Heart left ventricle (tissue), 11 donors: ENCODE measurements around the gene PCDHA10. TPM values are rescaled to one million over a fixed set of nuclear protein-coding genes. Genes with fewer than 3 reads are reported as not detected.

Experiments used
- polyA plus RNA-seq, 2 donors: library from polyadenylated mRNA; stranded (reverse); fragments of 200-250 nt; gene quantifications; one replicate each; pipeline ENCODE4 v1.2.3, GENCODE V29; 2013
- total RNA-seq, 9 donors: library from RNA; depleted of rRNA in 2 of 9; stranded (reverse); fragments of >200 nt in 2 of 9; fragmentation: NEBNext Ultra II Directional in 3 of 9; extraction: Animal tissue kit (Norgen Biotek cat#: 25700) in 3 of 9; gene quantifications; one replicate each; pipeline versions ENCODE4 v1.1.0 to v1.2.4, GENCODE V29; 2016 to 2023
- donor health status: ischemic (EF 13 %, LVEDD 7.1; RV severe dilation, severe dysfunction).
- donor health status: healthy with polysubstance abuse.
- donor health status: DM: no; HTN: yes; CAD: no.
- donor health status: DM: no; HTN: no; CAD: no.
- donor health status: ischemic (EF 25% LVEDD 5.7; RV mildly dilated, moderate dysfunction).
- donor health status: healthy.
- donor health status: DM: yes; HTN: yes; CAD: no.
- donor health status: PGD.
- donor health status: nonischemic (EF 23%, LVEDD 6.1; RV moderate dilation, normal function).

PCDHA10 gene
- total and polyA plus RNA-seq, 11 donors, result under 0.01 to 0.41 (median 0.15) TPM; not detected in 2

Other genes with a start within 250 kb of the PCDHA10 start
- 100 to 1,000 TPM in 2 of 9 donors, 10 to 100 TPM in 7; 16.6 to 220 (median 26.7) TPM for gene CD14, start 222.7 kb upstream of the PCDHA10 start, total RNA-seq
- 10 to 100 TPM in 1 of 2 donors, 1 to 10 TPM in 1; 9.9 to 20.3 TPM for gene CD14, start 222.7 kb upstream of the PCDHA10 start, polyA plus RNA-seq
- 10 to 100 TPM in 1 of 9 donors, 1 to 10 TPM in 8; 2.2 to 11.7 (median 3.3) TPM for gene TMCO6, start 216.4 kb upstream of the PCDHA10 start, total RNA-seq
- 1 to 10 TPM; 3.9 to 8.7 TPM for gene TMCO6, start 216.4 kb upstream of the PCDHA10 start, polyA plus RNA-seq
- gene NDUFA2, start 208.3 kb upstream of the PCDHA10 start, total RNA-seq, result 100 to 1,000 TPM in 8 of 9 donors, 10 to 100 TPM in 1; 84.0 to 156 (median 115) TPM
- gene NDUFA2, start 208.3 kb upstream of the PCDHA10 start, polyA plus RNA-seq, result 100 to 1,000 TPM; 205 to 550 TPM
- gene IK, start 208.1 kb upstream of the PCDHA10 start, total RNA-seq, result 100 to 1,000 TPM in 2 of 9 donors, 10 to 100 TPM in 7; 60.9 to 147 (median 79.0) TPM
- gene IK, start 208.1 kb upstream of the PCDHA10 start, polyA plus RNA-seq, result 10 to 100 TPM; 54.4 to 97.6 TPM
- gene WDR55, start 191.0 kb upstream of the PCDHA10 start, total RNA-seq, result 10 to 100 TPM in 8 of 9 donors, 1 to 10 TPM in 1; 9.6 to 17.5 (median 12.2) TPM
- gene WDR55, start 191.0 kb upstream of the PCDHA10 start, polyA plus RNA-seq, result 10 to 100 TPM; 11.0 to 19.3 TPM
- gene DND1, start 182.3 kb upstream of the PCDHA10 start, total RNA-seq, result under 1 TPM in 7 of 9 donors, not detected in 2; 0.16 to 0.75 (median 0.51) TPM
- under 1 TPM; 0.53 to 0.95 TPM for gene DND1, start 182.3 kb upstream of the PCDHA10 start, polyA plus RNA-seq
- gene HARS1, start 164.5 kb upstream of the PCDHA10 start, total RNA-seq, result 10 to 100 TPM; 31.3 to 43.9 (median 36.0) TPM
- gene HARS1, start 164.5 kb upstream of the PCDHA10 start, polyA plus RNA-seq, result 10 to 100 TPM; 45.3 to 58.6 TPM
- gene HARS2, start 164.4 kb upstream of the PCDHA10 start, total RNA-seq, result 10 to 100 TPM; 20.0 to 31.7 (median 24.6) TPM
- 10 to 100 TPM; 17.4 to 31.3 TPM for gene HARS2, start 164.4 kb upstream of the PCDHA10 start, polyA plus RNA-seq
- 10 to 100 TPM; 25.0 to 39.5 (median 33.9) TPM for gene ZMAT2, start 155.4 kb upstream of the PCDHA10 start, total RNA-seq
- 10 to 100 TPM; 56.0 to 72.9 TPM for gene ZMAT2, start 155.4 kb upstream of the PCDHA10 start, polyA plus RNA-seq
- under 1 TPM in 1 of 9 donors, not detected in 8; 0.08 TPM for gene PCDHA1, start 69.8 kb upstream of the PCDHA10 start, total RNA-seq
- gene PCDHA1, start 69.8 kb upstream of the PCDHA10 start, polyA plus RNA-seq, result not detected
- gene PCDHA2, start 61.0 kb upstream of the PCDHA10 start, total RNA-seq, result under 1 TPM in 1 of 9 donors, not detected in 8; 0.07 TPM
- under 1 TPM in 1 of 2 donors, not detected in 1; 0.01 TPM for gene PCDHA2, start 61.0 kb upstream of the PCDHA10 start, polyA plus RNA-seq
- gene PCDHA3, start 54.8 kb upstream of the PCDHA10 start, total RNA-seq, result under 1 TPM in 8 of 9 donors, not detected in 1; 0.07 to 0.39 (median 0.22) TPM
- gene PCDHA3, start 54.8 kb upstream of the PCDHA10 start, polyA plus RNA-seq, result under 1 TPM in 1 of 2 donors, not detected in 1; 0.01 TPM
- under 1 TPM in 6 of 9 donors, not detected in 3; 0.02 to 0.21 (median 0.13) TPM for gene PCDHA4, start 48.8 kb upstream of the PCDHA10 start, total RNA-seq
- under 1 TPM in 1 of 2 donors, not detected in 1; 0.03 TPM for gene PCDHA4, start 48.8 kb upstream of the PCDHA10 start, polyA plus RNA-seq
- gene PCDHA5, start 34.3 kb upstream of the PCDHA10 start, total RNA-seq, result under 1 TPM in 4 of 9 donors, not detected in 5; 0.07 to 0.20 (median 0.08) TPM
- under 1 TPM in 1 of 2 donors, not detected in 1; 0.04 TPM for gene PCDHA5, start 34.3 kb upstream of the PCDHA10 start, polyA plus RNA-seq
- under 1 TPM in 6 of 9 donors, not detected in 3; 0.10 to 0.36 (median 0.29) TPM for gene PCDHA6, start 27.9 kb upstream of the PCDHA10 start, total RNA-seq
- gene PCDHA6, start 27.9 kb upstream of the PCDHA10 start, polyA plus RNA-seq, result not detected
- under 1 TPM in 4 of 9 donors, not detected in 5; 0.11 to 0.27 (median 0.20) TPM for gene PCDHA7, start 21.6 kb upstream of the PCDHA10 start, total RNA-seq
- under 1 TPM in 1 of 2 donors, not detected in 1; 0.03 TPM for gene PCDHA7, start 21.6 kb upstream of the PCDHA10 start, polyA plus RNA-seq
- under 1 TPM in 4 of 9 donors, not detected in 5; 0.08 to 0.32 (median 0.12) TPM for gene PCDHA8, start 14.7 kb upstream of the PCDHA10 start, total RNA-seq
- gene PCDHA8, start 14.7 kb upstream of the PCDHA10 start, polyA plus RNA-seq, result not detected
- under 1 TPM in 3 of 9 donors, not detected in 6; 0.07 to 0.15 (median 0.08) TPM for gene PCDHA9, start 7.5 kb upstream of the PCDHA10 start, total RNA-seq
- not detected for gene PCDHA9, start 7.5 kb upstream of the PCDHA10 start, polyA plus RNA-seq
- under 1 TPM in 2 of 9 donors, not detected in 7; 0.08 to 0.13 TPM for gene PCDHA11, start 13.1 kb downstream of the PCDHA10 start, total RNA-seq
- not detected for gene PCDHA11, start 13.1 kb downstream of the PCDHA10 start, polyA plus RNA-seq
- gene PCDHA12, start 19.4 kb downstream of the PCDHA10 start, total RNA-seq, result under 1 TPM in 4 of 9 donors, not detected in 5; 0.08 to 0.97 (median 0.09) TPM
- not detected for gene PCDHA12, start 19.4 kb downstream of the PCDHA10 start, polyA plus RNA-seq
- gene PCDHA13, start 26.2 kb downstream of the PCDHA10 start, total RNA-seq, result under 1 TPM in 2 of 9 donors, not detected in 7; 0.12 to 0.38 TPM
- gene PCDHA13, start 26.2 kb downstream of the PCDHA10 start, polyA plus RNA-seq, result under 1 TPM in 1 of 2 donors, not detected in 1; 0.01 TPM
- gene PCDHAC1, start 70.4 kb downstream of the PCDHA10 start, total RNA-seq, result under 1 TPM in 6 of 9 donors, not detected in 3; 0.08 to 0.88 (median 0.14) TPM
- gene PCDHAC1, start 70.4 kb downstream of the PCDHA10 start, polyA plus RNA-seq, result not detected
- gene PCDHAC2, start 110.6 kb downstream of the PCDHA10 start, total RNA-seq, result 1 to 10 TPM in 2 of 9 donors, under 1 TPM in 7; 0.07 to 2.2 (median 0.47) TPM
- gene PCDHAC2, start 110.6 kb downstream of the PCDHA10 start, polyA plus RNA-seq, result under 1 TPM in 1 of 2 donors, not detected in 1; 0.07 TPM
- gene PCDHB1, start 195.5 kb downstream of the PCDHA10 start, total RNA-seq, result under 1 TPM in 2 of 9 donors, not detected in 7; 0.04 to 0.05 TPM
- not detected for gene PCDHB1, start 195.5 kb downstream of the PCDHA10 start, polyA plus RNA-seq
- 1 to 10 TPM in 8 of 9 donors, under 1 TPM in 1; 0.70 to 4.3 (median 2.3) TPM for gene PCDHB2, start 238.7 kb downstream of the PCDHA10 start, total RNA-seq
- gene PCDHB2, start 238.7 kb downstream of the PCDHA10 start, polyA plus RNA-seq, result under 1 TPM; 0.50 to 0.69 TPM
- gene PCDHB3, start 244.6 kb downstream of the PCDHA10 start, total RNA-seq, result 1 to 10 TPM in 6 of 9 donors, under 1 TPM in 3; 0.77 to 2.9 (median 1.1) TPM
- gene PCDHB3, start 244.6 kb downstream of the PCDHA10 start, polyA plus RNA-seq, result under 1 TPM; 0.27 to 0.33 TPM